GOT3 (cell line): ENCODE data around the gene GSTM4.

Source experiments
- DNase-seq: peaks from one replicate; lab custom pipeline; 2025; ENCODE audit warnings: mixed read lengths; lab: John Stamatoyannopoulos, UW

The GSTM4 gene

GRCh38 chr1:109624201-109625010 lies 31.5 kb upstream of the GSTM4 start:
- DNase-seq: no peak

GRCh38 chr1:109625176-109625575 lies 30.7 kb upstream of the GSTM4 start:
- DNase-seq: no peak

GRCh38 chr1:109625601-109626560 lies 30.0 kb upstream of the GSTM4 start:
- no peak for DNase-seq

GRCh38 chr1:109626682-109627408 lies 29.1 kb upstream of the GSTM4 start:
- DNase-seq: no peak

- no peak for DNase-seq
Measured at GRCh38 chr1:109627692-109628399, 28.1 kb upstream of the GSTM4 start.

- no peak for DNase-seq
Measured at GRCh38 chr1:109628540-109629321, 27.2 kb upstream of the GSTM4 start.

GRCh38 chr1:109629372-109630030 lies 26.4 kb upstream of the GSTM4 start:
- no peak for DNase-seq

- no peak for DNase-seq
Measured at GRCh38 chr1:109630081-109630897, 25.6 kb upstream of the GSTM4 start.

GRCh38 chr1:109630898-109631512 lies 24.9 kb upstream of the GSTM4 start:
- DNase-seq: no peak

- DNase-seq: no peak
Measured at GRCh38 chr1:109631513-109632505, 24.1 kb upstream of the GSTM4 start.

GRCh38 chr1:109632671-109633346 lies 23.1 kb upstream of the GSTM4 start:
- no peak for DNase-seq

- no peak for DNase-seq
Measured at GRCh38 chr1:109634292-109634691, 21.6 kb upstream of the GSTM4 start.

- no peak for DNase-seq
Measured at GRCh38 chr1:109634771-109635750, 20.8 kb upstream of the GSTM4 start.

GRCh38 chr1:109635862-109636200 lies 20.1 kb upstream of the GSTM4 start:
- DNase-seq: no peak

GRCh38 chr1:109636201-109636952 lies 19.5 kb upstream of the GSTM4 start:
- no peak for DNase-seq
